Measurements from ENCODE around the gene C2orf42. TPM values are rescaled to one million over a fixed set of nuclear protein-coding genes. Genes with fewer than 3 reads are reported as not detected.

The C2orf42 gene
- total RNA-seq, 1 experiment from 2014 or later, result 28.5 TPM

DNA sequence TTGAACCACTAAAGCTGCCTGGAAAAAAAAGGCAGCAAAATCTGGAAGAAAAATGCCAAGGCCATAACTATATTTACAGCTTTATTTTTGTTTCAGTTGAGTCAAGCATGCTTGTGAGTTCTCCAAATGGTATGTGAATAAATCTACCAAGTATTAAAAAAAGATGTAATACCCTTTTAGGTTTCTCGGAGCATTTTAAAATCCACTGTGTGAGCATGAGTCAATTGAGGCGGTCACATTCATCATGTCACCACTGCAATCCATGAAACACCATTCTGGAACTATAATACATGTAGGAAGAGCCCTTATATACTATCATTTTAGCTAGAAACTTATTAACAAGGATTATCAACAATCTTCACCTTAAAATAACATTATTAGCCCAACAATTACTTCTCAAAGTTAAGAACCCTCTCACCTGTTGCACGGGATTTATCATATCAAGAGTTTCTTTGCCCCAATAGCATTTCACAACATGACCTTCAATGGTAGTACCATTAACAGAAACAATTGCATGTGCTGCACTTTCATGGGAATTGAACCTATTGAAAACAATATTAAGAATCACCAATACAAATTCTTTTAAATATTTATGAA is 24.2 kb upstream of the C2orf42 start:
- POLR2A ChIA-PET, result interaction anchor here (0.7 to 1.5 kb wide), 3 partner anchors 33 to 58 kb away, joined by 3 to 4 read pairs (median 3); partner anchors contain the start of gene TIA1
- BruUV-seq (replicated peaks), result no TSS peak
- no peak overlapping the region for H3K4me3 Mint-ChIP-seq (ENCODE audit: unreplicated experiment)
- H3K27ac Mint-ChIP-seq (ENCODE audit: low read depth, unreplicated experiment), result no peak overlapping the region
- CTCF ChIA-PET, result no interaction called here
- no peaks in the 10 kb centered on the region for H3K4me1 Mint-ChIP-seq (ENCODE audit: insufficient read depth, unreplicated experiment)
- H3K27me3 Mint-ChIP-seq (ENCODE audit: insufficient read depth, unreplicated experiment), result no peaks in the 10 kb centered on the region
- DNase-seq (ENCODE audit: unreplicated experiment), result no peak
- intact Hi-C loops (cut with micrococcal nuclease), result no loop called here
- no peaks in the 10 kb centered on the region for H3K9me3 Mint-ChIP-seq (ENCODE audit: unreplicated experiment)
- TF ChIP-seq CTCF (IDR thresholded peaks at IDR 0.05; ENCODE audit: unreplicated experiment), result no peak
- peaks cover 80% of the 10 kb centered on the region for H3K36me3 Mint-ChIP-seq (ENCODE audit: insufficient read depth, unreplicated experiment)

DNA sequence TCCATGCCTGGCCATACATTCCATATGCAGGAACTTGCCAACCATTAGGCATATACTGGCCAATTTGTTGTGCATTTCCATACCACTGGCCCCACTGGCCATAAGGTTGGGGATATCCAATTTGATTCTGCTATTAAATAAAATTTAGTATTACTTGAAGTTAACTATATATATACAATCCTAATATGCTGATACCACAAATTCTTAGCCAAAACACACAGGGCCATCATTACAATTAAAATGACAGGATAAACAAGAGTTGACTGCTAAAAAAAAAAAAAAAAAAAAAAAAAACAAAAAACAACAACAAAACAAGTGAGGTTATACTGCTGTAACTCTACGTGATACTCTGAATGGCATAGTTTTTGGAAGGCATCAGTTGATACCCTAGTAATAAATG is 23.5 kb upstream of the C2orf42 start:
- BruUV-seq (replicated peaks), result no TSS peak
- intact Hi-C loops (cut with micrococcal nuclease), result no loop called here
- ChIA-PET CTCF (no interaction called here), POLR2A (interaction anchor here (0.8 to 2.0 kb wide), 2 partner anchors 23 to 34 kb away, joined by 3 to 4 read pairs; partner anchors contain the start of genes C2orf42 and TIA1)
- no peak for DNase-seq (ENCODE audit: unreplicated experiment)
- TF ChIP-seq CTCF (IDR thresholded peaks at IDR 0.05; ENCODE audit: unreplicated experiment), result no peak
- H3K4me3 Mint-ChIP-seq (ENCODE audit: unreplicated experiment), result no peak overlapping the region
- peaks cover 79% of the 10 kb centered on the region for H3K36me3 Mint-ChIP-seq (ENCODE audit: insufficient read depth, unreplicated experiment)
- H3K27ac Mint-ChIP-seq (ENCODE audit: low read depth, unreplicated experiment), result no peak overlapping the region
- no peaks in the 10 kb centered on the region for H3K9me3 Mint-ChIP-seq (ENCODE audit: unreplicated experiment)
- no peaks in the 10 kb centered on the region for H3K4me1 Mint-ChIP-seq (ENCODE audit: insufficient read depth, unreplicated experiment)
- H3K27me3 Mint-ChIP-seq (ENCODE audit: insufficient read depth, unreplicated experiment), result no peaks in the 10 kb centered on the region

- Mint-ChIP-seq H3K4me1 (ENCODE audit: insufficient read depth, unreplicated experiment) (no peaks in the 10 kb centered on the region), H3K27me3 (ENCODE audit: insufficient read depth, unreplicated experiment) (no peaks in the 10 kb centered on the region), H3K9me3 (ENCODE audit: unreplicated experiment) (no peaks in the 10 kb centered on the region), H3K4me3 (ENCODE audit: unreplicated experiment) (no peak overlapping the region), H3K36me3 (ENCODE audit: insufficient read depth, unreplicated experiment) (peaks cover 73% of the 10 kb centered on the region), H3K27ac (ENCODE audit: low read depth, unreplicated experiment) (no peak overlapping the region)
- intact Hi-C loops (cut with micrococcal nuclease), result no loop called here
- DNase-seq (ENCODE audit: unreplicated experiment), result no peak
- TF ChIP-seq CTCF (IDR thresholded peaks at IDR 0.05; ENCODE audit: unreplicated experiment), result no peak
- BruUV-seq (replicated peaks), result no TSS peak
- CTCF ChIA-PET, result interaction anchor here (0.6 to 0.7 kb wide), 3 partner anchors 350 to 1069 kb away, joined by 3 to 6 read pairs (median 3); no protein-coding TSS in a partner anchor
- POLR2A ChIA-PET, result interaction anchor here (0.7 to 2.0 kb wide), 2 partner anchors 21 to 51 kb away, joined by 3 to 4 read pairs; partner anchors contain the start of gene C2orf42
Measured at GRCh38 chr2:70212298-70212932, 21.6 kb upstream of the C2orf42 start.

GRCh38 chr2:70211595-70211994 is 20.8 kb upstream of the C2orf42 start:
- intact Hi-C loops (cut with micrococcal nuclease), result no loop called here
- Mint-ChIP-seq H3K27ac (ENCODE audit: low read depth, unreplicated experiment) (no peak overlapping the region), H3K9me3 (ENCODE audit: unreplicated experiment) (no peaks in the 10 kb centered on the region), H3K4me1 (ENCODE audit: insufficient read depth, unreplicated experiment) (no peaks in the 10 kb centered on the region), H3K4me3 (ENCODE audit: unreplicated experiment) (no peak overlapping the region), H3K27me3 (ENCODE audit: insufficient read depth, unreplicated experiment) (no peaks in the 10 kb centered on the region), H3K36me3 (ENCODE audit: insufficient read depth, unreplicated experiment) (peaks cover 67% of the 10 kb centered on the region)
- no peak for TF ChIP-seq CTCF (IDR thresholded peaks at IDR 0.05; ENCODE audit: unreplicated experiment)
- ChIA-PET POLR2A (interaction anchor here (0.9 to 1.5 kb wide), 3 partner anchors 8 to 17 kb away, joined by 3 to 4 read pairs (median 3); no protein-coding TSS in a partner anchor), CTCF (no interaction called here)
- DNase-seq (ENCODE audit: unreplicated experiment), result no peak
- BruUV-seq (replicated peaks), result no TSS peak
